WERI-Rb-1 (cell line): Measurements from ENCODE around the gene RIPOR2.

Experiments used
- DNase-seq: peaks from one replicate; pipeline ENCODE4 v3.0.0-alpha.2; 2020
- H3K27ac ChIP-seq: fragments of 250-450 bp; sonication (Bioruptor Pico); 2 replicates; pipeline ENCODE4 v1.5.1; 2020; ENCODE audit warnings: mild to moderate bottlenecking, moderate library complexity
- H3K27me3 ChIP-seq: fragments of 250-450 bp; sonication (Bioruptor Pico); 2 replicates; pipeline ENCODE4 v1.5.1; 2021; ENCODE audit warnings: mild to moderate bottlenecking, low read depth, moderate library complexity; ENCODE audit not compliant: insufficient read depth, severe bottlenecking
- H3K36me3 ChIP-seq: fragments of 250-450 bp; sonication (Bioruptor Pico); 2 replicates; pipeline ENCODE4 v1.5.1; 2020; ENCODE audit warnings: mild to moderate bottlenecking, moderate library complexity
- H3K4me3 ChIP-seq: 2 replicates; pipeline ENCODE4 v1.5.1; 2011; ENCODE audit warnings: low read depth, mild to moderate bottlenecking, control low read depth, low read length
- H3K9me3 ChIP-seq: fragments of 250-450 bp; sonication (Bioruptor Pico); 2 replicates; pipeline ENCODE4 v1.5.1; 2021; ENCODE audit warnings: mild to moderate bottlenecking, moderate library complexity; ENCODE audit not compliant: severe bottlenecking
- TF ChIP-seq, protein P1 (sequence below): IDR thresholded peaks from 2 replicates; pipeline ENCODE4 v1.5.1; 2011; ENCODE audit warnings: low read depth, mild to moderate bottlenecking, control low read depth, inconsistent platforms, low read length

Gene RIPOR2

GRCh38 chr6:24940311-24940917 is 4.7 kb upstream of the RIPOR2 start:
- DNase-seq: no peak
- peaks cover 15% of the 10 kb centered on the region for H3K9me3 ChIP-seq
- no peak overlapping the region for H3K4me3 ChIP-seq
- H3K36me3 ChIP-seq: no peaks in the 10 kb centered on the region
- no peaks in the 10 kb centered on the region for H3K27me3 ChIP-seq
- no peak overlapping the region for H3K27ac ChIP-seq
- TF ChIP-seq, protein P1, sequence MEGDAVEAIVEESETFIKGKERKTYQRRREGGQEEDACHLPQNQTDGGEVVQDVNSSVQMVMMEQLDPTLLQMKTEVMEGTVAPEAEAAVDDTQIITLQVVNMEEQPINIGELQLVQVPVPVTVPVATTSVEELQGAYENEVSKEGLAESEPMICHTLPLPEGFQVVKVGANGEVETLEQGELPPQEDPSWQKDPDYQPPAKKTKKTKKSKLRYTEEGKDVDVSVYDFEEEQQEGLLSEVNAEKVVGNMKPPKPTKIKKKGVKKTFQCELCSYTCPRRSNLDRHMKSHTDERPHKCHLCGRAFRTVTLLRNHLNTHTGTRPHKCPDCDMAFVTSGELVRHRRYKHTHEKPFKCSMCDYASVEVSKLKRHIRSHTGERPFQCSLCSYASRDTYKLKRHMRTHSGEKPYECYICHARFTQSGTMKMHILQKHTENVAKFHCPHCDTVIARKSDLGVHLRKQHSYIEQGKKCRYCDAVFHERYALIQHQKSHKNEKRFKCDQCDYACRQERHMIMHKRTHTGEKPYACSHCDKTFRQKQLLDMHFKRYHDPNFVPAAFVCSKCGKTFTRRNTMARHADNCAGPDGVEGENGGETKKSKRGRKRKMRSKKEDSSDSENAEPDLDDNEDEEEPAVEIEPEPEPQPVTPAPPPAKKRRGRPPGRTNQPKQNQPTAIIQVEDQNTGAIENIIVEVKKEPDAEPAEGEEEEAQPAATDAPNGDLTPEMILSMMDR: no peak

DNA sequence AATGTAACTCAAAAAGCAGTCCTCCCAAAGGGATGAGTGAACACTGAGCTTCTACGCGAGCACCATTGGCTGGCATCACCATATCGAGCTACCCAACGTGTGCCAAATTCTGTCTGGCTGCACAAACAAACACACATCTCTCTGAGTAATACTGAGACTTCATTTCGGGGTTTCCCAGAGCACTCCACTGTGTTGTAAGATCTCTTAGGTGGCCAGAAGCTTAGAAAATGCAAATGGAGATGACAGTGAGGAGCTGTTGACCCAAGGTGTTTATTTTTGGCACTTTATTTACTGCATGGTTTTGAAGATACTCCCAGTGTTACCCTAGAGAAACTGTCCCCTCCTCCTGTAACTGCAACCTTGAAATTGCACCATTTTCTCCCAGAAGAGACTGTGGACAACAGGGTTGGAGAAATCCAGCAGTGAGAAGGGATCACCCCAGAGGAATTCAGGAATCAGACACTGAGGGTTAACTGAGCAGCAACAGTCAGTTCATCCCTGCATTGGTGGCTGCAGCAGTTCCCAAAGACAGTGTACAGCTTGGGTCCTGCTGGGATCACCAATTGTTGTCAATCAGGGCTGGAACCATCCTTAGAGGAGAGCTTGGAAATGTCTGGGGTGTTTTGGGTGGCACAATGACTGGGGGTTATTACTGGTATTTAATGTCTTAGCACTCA is 1.0 kb upstream of the RIPOR2 start:
- TF ChIP-seq, protein P1: no peak
- no peak overlapping the region for H3K27ac ChIP-seq
- DNase-seq: no peak
- no peaks in the 10 kb centered on the region for H3K36me3 ChIP-seq
- H3K27me3 ChIP-seq: no peaks in the 10 kb centered on the region
- no peak overlapping the region for H3K4me3 ChIP-seq
- no peaks in the 10 kb centered on the region for H3K9me3 ChIP-seq

- Histone ChIP-seq H3K27ac (no peak overlapping the region), H3K4me3 (no peak overlapping the region), H3K9me3 (no peaks in the 10 kb centered on the region), H3K27me3 (no peaks in the 10 kb centered on the region), H3K36me3 (no peaks in the 10 kb centered on the region)
- peak; percentile 68 for DNase-seq
- TF ChIP-seq, protein P1: peak; percentile 86
Observed at GRCh38 chr6:24933868-24934401, 1.8 kb downstream of the RIPOR2 start.

GRCh38 chr6:24933266-24933665 is 2.5 kb downstream of the RIPOR2 start:
- DNase-seq: peak; percentile 47
- TF ChIP-seq, protein P1: no peak
- H3K36me3 ChIP-seq: no peaks in the 10 kb centered on the region

GRCh38 chr6:24932832-24933231 is 2.9 kb downstream of the RIPOR2 start:
- no peak overlapping the region for H3K4me3 ChIP-seq
- no peaks in the 10 kb centered on the region for H3K27me3 ChIP-seq
- DNase-seq: no peak
- TF ChIP-seq, protein P1: no peak
- no peaks in the 10 kb centered on the region for H3K36me3 ChIP-seq
- H3K9me3 ChIP-seq: no peaks in the 10 kb centered on the region
- H3K27ac ChIP-seq: no peak overlapping the region

More at GRCh38 chr6:24933266-24933665, 2.5 kb downstream of the RIPOR2 start:
- H3K27ac ChIP-seq: no peak overlapping the region
- H3K27me3 ChIP-seq: no peaks in the 10 kb centered on the region
- H3K4me3 ChIP-seq: no peak overlapping the region
- no peaks in the 10 kb centered on the region for H3K9me3 ChIP-seq
